Measurements from ENCODE around the gene ASB1.
"Not testable (repeated sequence)": the region's sequence is repeated elsewhere in the genome, so short reads cannot be mapped to it uniquely, and the experiment has no call there.

The ASB1 gene

DNA sequence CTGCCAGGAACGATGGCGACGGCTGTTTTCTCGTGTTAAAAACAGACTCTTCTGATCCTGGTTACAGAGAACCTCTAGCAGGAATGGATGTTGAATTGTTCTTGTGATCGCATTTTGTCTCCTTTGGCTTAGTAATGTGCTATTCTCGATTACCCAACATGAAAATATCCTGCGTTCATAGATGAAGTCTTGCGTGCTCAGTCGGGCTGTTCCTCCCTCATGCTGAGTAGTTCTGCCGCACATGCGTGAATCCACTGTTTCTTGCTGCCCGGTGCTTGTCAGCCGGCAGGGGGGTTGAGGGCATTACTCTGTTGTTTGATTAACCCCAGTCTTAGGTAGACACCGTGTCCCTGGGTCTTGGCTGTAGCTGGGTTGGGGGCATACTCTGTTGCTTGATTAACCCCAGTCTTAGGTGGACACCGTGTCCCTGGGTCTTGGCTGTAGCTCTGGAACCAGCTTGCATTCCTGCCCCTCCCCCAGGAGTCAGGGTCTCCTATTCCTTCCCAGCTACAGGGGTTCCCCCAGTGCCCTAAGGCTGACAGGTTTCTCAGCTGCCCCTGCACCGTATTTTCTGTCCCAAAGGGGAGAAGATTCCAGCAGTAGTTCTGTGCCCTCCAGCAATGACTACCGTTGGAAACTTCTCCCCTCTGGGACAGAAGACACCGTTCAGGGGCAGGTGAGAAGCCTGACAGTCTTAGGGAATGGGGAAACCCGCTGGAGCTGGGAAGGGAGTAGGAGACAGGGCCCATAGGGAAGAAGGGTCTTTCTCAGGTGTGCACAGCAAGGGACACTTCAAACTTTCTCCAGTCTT is 22.1 kb upstream of the ASB1 start:
- DNase-seq = no peak

DNA sequence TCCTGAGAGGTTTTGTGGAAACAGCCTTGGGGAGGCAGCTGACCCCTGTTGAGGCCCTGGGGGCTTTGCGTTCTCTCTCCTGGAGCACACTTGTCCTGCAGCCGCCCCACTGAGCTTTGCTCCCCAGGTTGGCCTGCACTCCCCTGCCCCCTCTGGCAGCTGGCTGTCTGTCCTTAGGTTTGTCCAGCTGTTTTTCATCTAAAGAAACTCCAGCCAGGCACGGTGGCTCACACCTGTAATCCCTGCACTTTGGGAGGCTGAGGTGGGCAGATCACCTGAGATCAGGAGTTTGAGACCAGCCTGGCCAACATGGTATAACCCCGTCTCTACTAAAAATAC is 21.5 kb upstream of the ASB1 start:
- not testable (repeated sequence) for DNase-seq

DNA sequence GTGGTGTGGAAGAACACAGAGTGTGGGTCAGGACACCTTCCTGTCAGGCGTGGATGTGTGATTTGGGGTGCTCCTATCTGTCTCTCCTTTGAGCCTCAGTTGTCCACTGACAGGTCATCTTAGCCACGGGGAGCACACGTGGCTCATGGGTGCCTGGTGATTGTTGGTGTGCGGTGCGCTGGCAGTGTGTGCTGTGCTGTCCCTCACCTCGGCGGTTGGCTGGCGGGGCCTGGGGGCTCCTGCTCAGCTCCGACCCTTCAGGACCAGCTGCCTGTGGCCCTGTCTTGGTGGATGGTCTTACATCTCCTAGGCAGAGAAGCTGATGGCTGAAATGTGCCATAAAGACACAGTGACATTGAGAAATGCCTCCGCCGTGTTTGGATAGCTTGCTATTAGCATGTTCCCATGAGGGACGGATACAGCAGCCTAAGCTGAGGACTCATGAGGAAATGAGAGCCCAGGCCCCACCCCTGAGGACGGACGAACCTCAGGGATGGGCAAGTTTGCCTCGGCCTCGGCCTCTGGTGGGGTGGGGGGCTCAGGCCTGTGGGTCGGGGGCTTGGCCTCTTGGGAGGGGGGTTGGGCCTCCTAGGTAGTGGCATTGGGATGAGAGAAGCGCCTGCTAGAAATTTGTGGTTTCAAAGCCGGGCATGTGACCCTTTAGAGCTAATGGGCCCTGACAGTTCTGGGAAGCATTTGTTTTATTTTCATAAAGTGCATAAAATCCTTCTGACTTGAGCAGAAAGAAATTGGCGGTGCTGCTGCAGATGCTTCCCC is 20.3 kb upstream of the ASB1 start:
- no peak for DNase-seq

DNA sequence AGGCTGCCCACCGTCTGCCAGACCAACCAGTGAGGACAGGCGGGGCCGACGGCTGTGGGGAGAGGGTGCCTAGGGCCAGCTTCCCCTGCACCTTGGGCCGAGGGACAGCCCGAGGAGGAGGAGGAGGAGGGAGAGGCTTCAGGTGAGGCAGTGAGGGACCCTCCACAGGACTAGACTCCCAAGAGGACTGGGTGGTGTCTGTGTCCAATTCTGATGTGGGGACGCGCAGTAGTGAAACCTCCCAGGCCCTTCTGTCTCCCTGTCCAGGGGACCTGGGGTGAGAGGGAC is 19.8 kb upstream of the ASB1 start:
- DNase-seq = no peak

DNA sequence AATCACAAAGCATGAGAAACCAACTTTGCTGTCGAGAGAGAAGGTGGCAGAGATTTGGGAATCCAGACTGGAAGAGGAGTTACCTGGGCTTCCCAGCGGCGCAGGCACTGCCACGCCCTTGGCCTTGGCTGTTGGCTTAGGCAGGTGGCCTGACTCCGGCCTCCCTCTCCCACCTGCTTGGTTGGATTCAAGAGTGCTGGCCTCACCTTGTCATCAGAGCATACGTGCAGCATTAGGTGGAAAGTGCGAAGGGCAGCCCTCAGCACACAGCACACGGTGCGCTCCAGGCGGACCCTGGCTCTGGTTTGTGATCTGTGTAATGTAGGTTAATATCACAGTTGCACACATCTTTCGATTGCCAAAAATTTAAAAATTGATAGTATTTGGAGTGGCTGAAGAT is 19.2 kb upstream of the ASB1 start:
- no peak for DNase-seq

DNA sequence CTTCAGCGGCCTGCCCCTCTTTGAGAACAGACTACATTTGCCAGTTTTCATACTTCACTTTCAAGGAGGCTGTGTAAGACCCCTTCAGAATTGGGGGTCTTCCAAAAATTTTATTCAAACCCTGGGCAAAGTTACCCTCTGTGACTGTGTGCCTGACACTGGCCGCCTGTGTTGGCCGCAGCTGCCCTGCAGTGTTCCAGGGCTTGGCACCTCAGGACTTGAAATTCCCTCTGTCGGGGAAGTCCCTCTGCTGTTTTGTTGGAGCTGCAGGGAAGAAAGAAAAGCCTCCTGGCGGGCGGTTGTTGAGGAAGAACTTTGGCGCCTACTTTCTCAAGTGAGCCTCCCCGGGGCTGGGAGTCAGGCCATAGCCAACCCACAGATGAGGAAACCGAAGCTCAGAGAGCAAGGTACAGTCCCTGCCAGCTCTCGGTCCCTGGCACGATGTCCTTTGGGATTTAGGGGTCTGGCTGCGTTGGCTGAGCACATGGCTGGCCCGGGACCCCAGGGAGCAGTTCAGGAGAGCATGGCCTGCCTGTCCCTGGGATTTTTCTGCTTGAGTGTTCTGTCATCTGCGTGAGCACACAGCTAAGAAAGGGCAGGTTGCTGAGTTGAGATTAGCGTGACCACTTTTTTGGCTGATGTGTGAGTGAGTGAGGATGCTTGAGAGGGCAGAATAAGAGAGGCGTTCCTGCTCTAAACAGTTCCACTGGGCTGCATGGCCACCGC is 17.9 kb upstream of the ASB1 start:
- no peak for DNase-seq

DNA sequence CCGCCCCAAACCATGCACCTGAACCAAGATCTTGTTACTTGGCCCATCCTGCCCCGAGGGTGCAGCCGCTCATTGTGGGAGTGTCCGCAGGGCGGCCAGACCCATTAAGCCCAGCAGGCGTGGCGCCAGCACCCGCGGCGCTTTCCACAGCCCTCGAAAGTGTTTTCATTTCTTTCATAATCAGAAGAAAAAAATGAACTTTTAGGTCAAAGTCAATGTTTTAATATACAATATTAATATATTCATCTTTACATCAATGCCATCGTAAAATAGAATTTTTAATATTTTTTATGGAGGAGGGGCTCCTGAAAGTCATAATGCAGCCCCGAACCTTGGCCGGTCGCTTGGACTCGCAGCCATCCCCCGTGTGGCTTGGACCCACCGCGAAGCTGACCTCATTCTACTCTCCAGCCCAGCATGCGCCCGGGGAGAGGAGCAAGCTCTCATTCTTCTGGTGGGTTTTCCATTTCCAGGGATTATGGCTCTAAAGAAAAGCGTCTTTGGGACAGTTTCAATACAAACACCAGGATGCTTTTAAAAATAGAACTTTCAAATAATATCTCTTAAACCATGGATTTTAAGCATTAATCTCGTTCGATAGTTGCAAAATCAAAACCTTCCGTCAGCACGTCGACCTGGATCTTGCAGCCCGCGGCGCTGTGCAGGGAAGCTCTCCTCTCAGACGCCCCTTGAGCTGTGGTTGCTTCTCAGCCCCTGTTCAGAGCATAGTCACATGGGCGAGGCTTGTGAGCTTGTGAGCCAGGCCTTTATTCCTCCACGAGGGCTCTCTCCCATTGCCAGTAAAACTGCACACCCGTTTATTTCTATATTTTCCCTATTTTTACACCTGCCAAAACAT is 17.2 kb upstream of the ASB1 start:
- DNase-seq = no peak

DNA sequence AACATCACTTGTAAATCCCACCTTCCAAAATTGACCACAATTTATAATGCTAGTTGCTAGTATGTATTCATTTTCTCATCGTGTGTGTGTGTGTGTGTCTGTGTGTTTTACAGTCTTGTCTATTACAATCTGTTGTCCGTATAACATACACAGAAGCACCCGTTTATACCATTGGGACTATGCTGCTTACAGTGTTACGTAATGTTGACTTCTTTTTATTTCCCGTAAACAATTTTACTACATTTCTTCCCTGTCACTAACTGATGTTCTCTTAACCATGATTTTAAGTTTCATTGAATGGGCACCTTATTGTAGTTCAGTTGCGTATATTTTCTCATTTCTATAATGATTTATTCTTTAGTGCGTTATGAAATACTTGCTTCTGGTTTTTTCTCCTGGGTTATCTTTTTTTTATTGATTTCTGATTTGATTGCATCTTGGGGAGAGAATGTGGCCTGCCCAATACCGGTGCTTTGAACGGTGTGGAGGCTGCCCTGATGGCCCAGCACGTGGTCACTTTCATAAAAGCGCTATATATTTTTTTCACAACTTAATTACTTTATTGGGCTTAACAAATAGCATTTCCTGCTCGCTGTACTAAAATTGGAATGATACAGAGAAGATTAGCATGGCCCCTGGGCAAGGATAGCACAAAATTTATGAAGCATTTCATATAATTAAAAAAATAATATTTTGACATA is 14.5 kb upstream of the ASB1 start:
- no peak for DNase-seq

DNA sequence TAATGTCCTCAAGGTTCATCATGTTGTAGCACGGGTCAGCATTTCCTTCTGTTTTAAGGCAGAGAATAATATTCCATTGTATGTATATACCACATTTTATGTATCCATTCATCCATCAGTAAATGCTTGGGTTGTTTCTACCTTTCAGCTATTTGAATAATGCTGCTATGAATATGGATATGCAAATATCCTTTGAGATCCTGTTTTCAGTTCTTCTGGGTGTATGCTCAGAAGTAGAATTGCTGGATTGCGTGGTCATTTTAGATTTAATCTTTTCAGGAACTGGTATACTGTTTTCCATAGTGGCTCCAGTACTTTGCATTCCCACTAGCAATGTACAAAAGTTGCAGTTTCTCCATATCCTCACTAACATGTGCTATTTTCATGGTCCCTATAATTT is 13.4 kb upstream of the ASB1 start:
- DNase-seq = no peak

DNA sequence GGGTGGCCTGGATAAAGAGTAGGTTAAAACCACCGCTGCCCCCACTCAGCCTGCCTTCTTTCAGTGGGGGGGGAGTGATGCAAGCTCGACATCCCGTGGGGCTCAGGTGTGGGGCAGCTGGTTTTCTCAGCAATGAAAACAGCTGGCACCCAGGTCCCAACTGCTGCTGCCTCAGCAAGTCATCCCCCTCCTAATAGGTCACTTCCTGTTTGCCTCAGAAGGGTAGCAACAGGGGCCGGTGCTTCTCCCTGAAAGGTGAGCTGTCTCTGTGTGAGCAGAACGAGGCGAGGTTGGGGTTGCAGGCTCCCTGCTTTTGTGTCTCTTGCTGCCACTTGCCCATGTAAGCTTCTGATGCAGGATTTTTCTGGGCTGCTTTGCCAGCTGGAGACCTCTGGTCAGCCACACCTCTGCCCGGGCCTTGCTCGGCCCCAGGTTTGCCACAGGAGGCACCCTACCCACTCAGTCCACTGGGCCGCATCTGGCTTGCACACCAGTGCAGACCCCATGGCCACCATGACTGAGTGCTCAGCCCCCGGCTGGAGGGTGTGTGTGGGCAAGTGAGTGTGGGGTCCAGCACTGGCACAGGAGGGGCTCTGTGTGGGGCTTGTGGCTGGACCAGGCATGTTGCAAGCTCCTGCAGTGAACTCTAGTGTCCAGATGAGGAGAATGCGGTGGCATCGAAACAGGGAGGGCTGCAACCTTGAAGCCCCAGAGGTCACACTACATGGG is 11.5 kb upstream of the ASB1 start:
- DNase-seq = no peak

DNA sequence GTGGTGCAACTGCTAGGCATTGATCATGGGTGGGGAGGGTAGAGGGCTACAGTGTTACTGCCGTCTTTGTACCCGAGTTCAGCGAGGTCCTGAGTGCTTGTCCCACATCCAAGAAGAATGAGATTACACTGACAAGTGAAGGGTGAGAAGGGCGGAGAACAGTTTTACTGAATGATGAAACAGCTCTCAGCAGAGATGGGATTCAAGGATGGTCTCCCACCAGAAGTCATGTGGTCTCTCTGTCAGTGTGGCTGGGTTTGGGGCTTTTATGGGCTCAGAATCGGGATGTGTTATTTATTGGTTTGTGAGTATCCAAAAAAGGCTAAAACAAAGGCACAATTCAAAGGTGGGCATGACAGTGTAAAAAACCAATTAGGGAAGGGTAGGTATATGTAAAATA is 10.8 kb upstream of the ASB1 start:
- DNase-seq = no peak

DNA sequence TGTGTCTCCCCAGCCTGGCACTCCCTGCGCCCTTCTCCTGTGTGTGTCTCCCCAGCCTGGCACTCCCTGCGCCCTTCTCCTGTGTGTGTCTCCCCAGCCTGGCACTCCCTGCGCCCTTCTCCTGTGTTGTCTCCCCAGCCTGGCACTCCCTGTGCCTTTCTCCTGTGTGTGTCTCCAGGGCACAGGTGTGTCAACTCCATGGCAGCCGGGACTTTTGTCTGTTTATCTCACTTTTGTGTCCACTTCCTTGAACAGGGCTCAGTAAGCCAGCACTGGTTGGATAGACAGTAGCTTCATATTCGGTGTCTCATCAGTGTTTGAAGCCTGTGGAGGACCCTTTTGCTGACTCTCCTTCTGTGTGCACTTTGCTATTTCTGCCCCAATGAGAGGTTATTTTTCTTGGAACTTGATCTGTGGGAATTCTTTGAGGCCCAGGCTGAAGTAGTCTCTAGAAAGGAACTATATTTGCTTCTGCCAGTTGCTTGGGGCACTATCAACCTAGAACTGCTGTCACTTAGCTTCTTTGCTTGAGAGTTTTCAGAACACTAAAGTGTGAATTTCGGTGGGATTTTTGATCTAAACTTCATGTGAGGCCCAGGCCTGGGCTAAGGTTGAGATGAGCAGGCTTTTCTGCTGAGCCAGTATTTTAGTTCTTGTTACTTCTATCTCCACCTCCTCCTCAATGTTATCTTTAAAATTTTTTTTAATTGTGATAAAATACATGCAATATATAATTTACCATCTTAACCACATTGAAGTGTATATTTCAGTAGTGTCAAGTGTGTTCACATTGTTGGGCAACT is 8.3 kb upstream of the ASB1 start:
- peak; percentile 50 for DNase-seq

DNA sequence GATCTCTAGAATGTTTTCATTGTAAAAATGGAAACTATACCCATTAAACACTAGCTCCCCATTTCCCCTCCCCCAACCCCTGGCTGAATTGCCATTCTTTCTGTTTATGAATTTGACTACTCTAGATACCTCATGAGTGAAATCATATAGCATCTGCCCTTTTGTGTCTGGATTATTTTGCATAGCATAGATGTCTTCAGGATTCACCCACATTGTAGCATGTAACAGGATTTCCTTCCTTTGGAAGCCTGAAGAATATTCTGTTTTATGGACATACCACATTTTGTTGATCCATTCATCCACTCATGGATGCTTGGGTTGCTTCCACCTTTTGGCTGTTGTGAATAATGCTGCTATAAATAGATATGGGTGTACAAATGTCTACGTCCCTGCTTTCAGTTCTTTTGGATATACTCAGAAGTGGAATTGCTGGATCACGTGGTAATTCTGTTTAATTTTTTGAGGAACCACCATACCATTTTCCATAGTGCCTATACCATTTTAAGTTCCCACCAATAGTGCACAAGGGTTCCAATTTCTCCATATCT is 7.7 kb upstream of the ASB1 start:
- no peak for DNase-seq

DNA sequence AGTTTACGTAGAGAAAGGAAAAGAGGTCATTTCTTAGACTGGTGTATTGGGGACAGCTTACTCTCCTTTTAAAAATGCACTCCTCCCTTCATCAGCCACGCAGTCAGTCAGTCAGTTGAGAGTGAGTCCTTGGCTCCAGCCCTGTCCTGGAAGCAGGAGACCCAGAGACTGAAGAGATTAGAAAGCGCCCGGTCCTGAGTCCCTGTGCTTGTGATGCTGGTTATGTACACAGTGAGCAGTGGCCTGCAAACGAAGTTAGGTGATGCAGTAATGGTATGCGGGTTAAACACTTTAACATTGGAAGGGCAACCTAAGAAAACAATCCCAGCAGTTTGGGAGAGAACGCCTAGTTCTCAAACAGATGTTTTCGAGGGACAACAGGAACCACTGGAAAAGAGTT is 6.3 kb upstream of the ASB1 start:
- DNase-seq = no peak

DNA sequence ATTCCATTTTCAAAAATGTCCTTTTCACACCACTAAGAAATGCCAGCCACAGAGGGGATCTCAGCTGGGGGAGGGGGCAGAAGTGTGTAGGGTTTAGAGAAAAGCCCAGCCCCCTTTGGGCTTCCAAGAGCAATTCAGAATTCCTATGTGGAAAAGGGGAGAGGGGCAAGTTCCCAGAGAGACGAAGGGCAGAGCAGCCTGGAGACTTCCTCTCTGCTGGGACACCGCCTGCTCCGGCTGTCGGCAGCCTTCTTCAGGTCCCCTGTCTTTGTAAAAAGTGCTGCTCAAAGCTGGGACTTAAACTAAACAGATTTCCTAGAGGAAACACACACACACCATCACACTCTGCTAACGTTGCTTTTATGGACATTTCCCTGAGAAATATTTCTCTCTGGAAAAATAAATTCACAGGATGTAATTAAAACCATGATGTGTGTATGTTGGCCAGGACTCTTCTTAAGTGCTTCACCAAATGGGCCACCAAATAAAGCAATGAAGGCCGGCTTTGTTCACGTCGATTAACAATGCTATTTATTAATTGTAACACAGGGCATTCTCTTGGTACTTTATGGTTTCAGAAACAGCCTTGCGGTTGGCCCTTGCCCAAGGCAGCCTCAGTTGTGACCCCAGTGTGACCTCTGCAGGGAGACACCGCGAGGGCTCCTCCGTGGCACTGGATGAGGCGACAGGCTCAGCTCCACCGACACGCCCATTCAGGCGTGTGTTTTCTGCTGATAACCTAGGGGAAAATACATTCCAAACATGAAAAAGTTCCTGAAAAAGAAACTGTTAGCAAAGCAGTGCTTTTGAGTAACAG is 5.6 kb upstream of the ASB1 start:
- no peak for DNase-seq

DNA sequence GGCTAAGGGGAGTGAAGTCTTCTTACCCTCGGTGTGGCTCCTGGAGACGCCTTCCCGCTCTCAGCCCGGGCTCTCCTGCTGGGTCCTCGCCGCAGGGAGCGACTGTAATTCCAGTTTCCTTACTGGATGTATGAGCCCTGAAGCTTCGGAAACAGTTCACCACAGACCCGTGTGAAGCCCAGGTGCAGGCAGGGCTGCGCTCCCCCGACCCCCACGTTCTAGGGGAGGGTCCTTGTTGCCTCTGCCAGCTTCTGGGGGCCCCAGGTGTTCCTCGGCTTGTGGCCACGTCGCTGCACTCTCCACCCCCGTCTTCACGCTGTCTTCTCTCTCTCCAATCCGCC is 5.1 kb upstream of the ASB1 start:
- DNase-seq = no peak

DNA sequence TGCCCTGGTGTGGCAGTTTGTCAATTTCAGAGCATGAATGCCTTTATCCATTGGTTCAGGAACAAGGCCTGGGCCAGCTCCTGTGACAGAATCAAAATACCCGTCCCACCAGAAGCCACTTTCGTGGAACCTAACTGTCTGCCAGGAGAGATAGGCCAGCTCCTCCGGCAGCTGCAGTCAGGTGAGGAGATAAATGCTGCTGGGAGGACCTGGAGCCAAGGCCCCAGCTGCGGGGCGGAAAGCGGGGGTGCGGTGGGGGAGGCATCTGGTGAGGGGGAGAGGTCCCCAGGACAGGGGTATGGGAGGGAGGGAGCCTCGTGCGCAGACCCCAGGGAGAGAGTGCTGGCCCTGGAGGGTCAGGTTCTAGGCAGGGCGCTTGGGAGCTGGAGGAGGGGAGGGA is 4.4 kb upstream of the ASB1 start:
- no peak for DNase-seq

DNA sequence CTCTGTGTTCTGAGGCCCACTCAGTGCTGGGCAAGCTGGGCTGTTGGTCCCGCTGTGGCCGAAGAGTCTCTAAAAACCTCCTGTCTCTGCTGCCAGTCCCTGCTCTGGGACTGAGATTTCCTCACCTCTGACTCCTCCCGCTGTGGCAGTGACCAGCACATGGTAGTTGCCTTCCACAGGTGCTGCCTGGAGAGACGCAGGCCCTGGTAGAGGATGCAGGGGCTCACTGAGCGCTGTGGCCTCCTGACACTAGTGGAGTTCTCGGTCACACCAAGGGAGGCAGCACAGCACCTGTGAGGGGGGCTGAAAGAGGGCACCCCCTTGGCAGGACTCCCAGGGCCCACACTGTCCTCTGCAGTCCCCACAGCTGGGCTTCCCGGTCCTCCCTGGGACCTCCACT is 3.8 kb upstream of the ASB1 start:
- no peak for DNase-seq

DNA sequence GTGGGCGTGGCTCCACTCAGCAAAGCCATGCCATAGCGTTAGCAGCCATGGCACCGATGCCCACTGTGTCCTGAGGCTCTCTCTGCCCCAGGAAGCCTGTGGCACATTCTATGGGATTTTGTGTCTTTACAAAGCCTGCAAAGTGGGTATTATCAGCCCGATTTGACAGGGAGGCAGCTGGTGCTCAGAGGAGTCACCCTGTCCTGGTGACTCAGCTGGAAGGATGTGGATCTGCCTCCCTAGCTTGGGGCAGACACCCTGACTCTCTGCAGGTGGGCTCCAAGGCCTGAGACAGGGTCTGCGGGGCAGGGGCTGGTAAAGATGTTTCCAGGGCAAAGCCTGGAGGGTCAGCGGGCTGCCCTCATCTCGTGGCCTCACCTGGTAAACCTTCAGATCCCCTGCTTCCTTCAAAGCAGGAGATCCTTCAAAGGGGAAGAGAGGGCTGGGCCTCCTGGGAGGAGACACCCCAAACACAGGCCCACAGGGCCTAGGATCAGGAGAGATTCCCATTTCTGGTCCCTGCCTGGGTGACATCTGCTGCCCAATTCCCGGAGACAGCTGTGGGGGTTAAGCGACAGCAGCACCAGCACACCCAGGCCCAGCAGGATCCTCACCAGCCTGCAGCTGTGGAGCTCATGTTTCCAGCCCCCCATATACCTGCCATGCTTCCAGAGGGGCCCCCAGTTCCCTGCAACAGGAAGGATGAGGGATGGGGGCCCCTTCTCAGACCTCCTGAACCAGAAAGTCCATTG is 3.0 kb upstream of the ASB1 start:
- DNase-seq = peak; percentile 43
